Measurements from ENCODE around the gene PNCK.

DNA sequence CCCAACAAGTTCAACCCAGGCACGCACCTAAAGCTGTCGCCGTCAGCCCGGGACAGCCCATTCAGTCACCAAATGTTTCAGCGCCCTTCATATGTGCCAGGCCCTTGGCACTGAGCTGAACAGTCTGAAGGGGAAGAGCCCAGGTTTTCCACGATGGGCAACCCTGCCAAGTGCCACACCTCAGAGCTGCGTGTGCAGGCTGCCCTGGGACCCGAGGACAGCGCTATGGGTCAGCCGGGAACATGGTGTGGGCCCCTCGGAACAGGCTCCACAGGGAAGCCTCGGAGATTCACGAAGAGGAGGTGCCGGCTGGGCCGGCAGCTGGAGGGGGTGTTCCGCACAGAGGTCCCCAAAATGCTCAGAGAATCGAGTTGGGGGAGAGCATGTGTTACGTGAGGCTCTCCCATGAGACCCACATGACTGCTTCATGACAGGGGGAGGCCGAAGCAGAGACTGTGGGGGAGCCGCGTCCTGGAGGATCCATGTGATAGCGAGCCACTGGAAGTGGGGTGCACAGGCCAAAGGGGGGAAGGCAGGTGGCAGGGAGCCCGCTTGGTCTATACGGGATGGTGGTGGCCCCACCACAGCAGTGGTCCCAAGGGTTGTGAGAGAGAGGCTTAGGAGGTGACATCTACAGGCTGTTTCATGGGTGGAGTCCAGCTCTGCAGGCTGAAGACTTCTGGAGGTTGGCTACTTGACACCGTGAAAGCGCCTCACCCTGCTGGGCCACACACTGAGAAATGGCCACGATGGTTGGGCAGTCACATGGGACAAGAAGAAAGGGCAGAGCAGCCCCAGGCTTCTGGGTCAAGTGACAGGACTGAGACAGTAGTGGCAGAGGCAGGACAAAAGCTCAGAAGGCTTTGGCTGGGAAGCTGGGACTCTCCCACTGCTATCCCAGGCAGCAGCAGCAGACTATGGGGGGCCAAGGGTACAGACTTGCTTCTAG is 36.4 kb upstream of the PNCK start:
- TF ChIP-seq, protein P1, sequence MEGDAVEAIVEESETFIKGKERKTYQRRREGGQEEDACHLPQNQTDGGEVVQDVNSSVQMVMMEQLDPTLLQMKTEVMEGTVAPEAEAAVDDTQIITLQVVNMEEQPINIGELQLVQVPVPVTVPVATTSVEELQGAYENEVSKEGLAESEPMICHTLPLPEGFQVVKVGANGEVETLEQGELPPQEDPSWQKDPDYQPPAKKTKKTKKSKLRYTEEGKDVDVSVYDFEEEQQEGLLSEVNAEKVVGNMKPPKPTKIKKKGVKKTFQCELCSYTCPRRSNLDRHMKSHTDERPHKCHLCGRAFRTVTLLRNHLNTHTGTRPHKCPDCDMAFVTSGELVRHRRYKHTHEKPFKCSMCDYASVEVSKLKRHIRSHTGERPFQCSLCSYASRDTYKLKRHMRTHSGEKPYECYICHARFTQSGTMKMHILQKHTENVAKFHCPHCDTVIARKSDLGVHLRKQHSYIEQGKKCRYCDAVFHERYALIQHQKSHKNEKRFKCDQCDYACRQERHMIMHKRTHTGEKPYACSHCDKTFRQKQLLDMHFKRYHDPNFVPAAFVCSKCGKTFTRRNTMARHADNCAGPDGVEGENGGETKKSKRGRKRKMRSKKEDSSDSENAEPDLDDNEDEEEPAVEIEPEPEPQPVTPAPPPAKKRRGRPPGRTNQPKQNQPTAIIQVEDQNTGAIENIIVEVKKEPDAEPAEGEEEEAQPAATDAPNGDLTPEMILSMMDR (IDR thresholded peaks at IDR 0.05 in 2 of 3, conservative IDR thresholded peaks at IDR 0.05 in 1 of 3; ENCODE audit: control insufficient read depth in 2 of 3, extremely low read depth in 1 of 3, insufficient read depth in 1 of 3, low read depth in 3 of 3, low read length in 3 of 3), result no peak
- TF ChIP-seq IRF4 (IDR thresholded peaks at IDR 0.05; ENCODE audit: low read depth, low read length) (no peak), POU2F2 (IDR thresholded peaks at IDR 0.05; ENCODE audit: borderline replicate concordance, low read depth, low read length) (no peak), POLR2A (IDR thresholded peaks at IDR 0.05; ENCODE audit: low read depth, low read length) (no peak), PAX5 (IDR thresholded peaks at IDR 0.05; ENCODE audit: borderline replicate concordance, low read depth, low read length) (no peak), POLR2AphosphoS5 (IDR thresholded peaks at IDR 0.05; ENCODE audit: low read length) (no peak)
- TF ChIP-seq, protein P2, sequence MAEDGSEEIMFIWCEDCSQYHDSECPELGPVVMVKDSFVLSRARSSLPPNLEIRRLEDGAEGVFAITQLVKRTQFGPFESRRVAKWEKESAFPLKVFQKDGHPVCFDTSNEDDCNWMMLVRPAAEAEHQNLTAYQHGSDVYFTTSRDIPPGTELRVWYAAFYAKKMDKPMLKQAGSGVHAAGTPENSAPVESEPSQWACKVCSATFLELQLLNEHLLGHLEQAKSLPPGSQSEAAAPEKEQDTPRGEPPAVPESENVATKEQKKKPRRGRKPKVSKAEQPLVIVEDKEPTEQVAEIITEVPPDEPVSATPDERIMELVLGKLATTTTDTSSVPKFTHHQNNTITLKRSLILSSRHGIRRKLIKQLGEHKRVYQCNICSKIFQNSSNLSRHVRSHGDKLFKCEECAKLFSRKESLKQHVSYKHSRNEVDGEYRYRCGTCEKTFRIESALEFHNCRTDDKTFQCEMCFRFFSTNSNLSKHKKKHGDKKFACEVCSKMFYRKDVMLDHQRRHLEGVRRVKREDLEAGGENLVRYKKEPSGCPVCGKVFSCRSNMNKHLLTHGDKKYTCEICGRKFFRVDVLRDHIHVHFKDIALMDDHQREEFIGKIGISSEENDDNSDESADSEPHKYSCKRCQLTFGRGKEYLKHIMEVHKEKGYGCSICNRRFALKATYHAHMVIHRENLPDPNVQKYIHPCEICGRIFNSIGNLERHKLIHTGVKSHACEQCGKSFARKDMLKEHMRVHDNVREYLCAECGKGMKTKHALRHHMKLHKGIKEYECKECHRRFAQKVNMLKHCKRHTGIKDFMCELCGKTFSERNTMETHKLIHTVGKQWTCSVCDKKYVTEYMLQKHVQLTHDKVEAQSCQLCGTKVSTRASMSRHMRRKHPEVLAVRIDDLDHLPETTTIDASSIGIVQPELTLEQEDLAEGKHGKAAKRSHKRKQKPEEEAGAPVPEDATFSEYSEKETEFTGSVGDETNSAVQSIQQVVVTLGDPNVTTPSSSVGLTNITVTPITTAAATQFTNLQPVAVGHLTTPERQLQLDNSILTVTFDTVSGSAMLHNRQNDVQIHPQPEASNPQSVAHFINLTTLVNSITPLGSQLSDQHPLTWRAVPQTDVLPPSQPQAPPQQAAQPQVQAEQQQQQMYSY (CRISPR knock-in tag; IDR thresholded peaks at IDR 0.05), result no peak
